ENCODE measurements around the gene TMCC1. TPM values are rescaled to one million over a fixed set of nuclear protein-coding genes. Genes with fewer than 3 reads are reported as not detected.
"Not testable (repeated sequence)": the region's sequence is repeated elsewhere in the genome, so short reads cannot be mapped to it uniquely, and the experiment has no call there.

TMCC1 gene
- total and polyA plus RNA-seq, 2 donors (not counting 3 experiments of a cell fraction or from before 2014, with no cell fraction given), result 17.4 to 38.4 TPM

GRCh38 chr3:129834580-129834979, 58.9 kb downstream of the TMCC1 start:
- TF ChIP-seq FOS (IDR thresholded peaks at IDR 0.05; ENCODE audit: borderline replicate concordance, insufficient read depth, low read length), result no peak
- TF ChIP-seq, protein P1, sequence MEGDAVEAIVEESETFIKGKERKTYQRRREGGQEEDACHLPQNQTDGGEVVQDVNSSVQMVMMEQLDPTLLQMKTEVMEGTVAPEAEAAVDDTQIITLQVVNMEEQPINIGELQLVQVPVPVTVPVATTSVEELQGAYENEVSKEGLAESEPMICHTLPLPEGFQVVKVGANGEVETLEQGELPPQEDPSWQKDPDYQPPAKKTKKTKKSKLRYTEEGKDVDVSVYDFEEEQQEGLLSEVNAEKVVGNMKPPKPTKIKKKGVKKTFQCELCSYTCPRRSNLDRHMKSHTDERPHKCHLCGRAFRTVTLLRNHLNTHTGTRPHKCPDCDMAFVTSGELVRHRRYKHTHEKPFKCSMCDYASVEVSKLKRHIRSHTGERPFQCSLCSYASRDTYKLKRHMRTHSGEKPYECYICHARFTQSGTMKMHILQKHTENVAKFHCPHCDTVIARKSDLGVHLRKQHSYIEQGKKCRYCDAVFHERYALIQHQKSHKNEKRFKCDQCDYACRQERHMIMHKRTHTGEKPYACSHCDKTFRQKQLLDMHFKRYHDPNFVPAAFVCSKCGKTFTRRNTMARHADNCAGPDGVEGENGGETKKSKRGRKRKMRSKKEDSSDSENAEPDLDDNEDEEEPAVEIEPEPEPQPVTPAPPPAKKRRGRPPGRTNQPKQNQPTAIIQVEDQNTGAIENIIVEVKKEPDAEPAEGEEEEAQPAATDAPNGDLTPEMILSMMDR (IDR thresholded peaks at IDR 0.05; ENCODE audit: extremely low read depth in 1 of 2, insufficient read depth in 1 of 2, low read depth in 1 of 2, low read length in 2 of 2), result no peak
- TF ChIP-seq, protein P2, sequence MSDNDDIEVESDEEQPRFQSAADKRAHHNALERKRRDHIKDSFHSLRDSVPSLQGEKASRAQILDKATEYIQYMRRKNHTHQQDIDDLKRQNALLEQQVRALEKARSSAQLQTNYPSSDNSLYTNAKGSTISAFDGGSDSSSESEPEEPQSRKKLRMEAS (IDR thresholded peaks at IDR 0.05; ENCODE audit: insufficient read depth, insufficient read length), result no peak
- TF ChIP-seq JUN (IDR thresholded peaks at IDR 0.05; ENCODE audit: borderline replicate concordance, insufficient read depth, insufficient read length, low read depth), result no peak
- no peak for TF ChIP-seq MYC (IDR thresholded peaks at IDR 0.05; ENCODE audit: low read depth, low read length)
- TF ChIP-seq GATA2 (IDR thresholded peaks at IDR 0.05; ENCODE audit: insufficient read depth, insufficient read length, low read depth, low read length), result no peak
- TF ChIP-seq POLR2A (IDR thresholded peaks at IDR 0.05; ENCODE audit: low read depth, low read length), result no peak
- H3K4me1 ChIP-seq (ENCODE audit: control insufficient read depth, extremely low read depth, insufficient read depth, low read length), result no peaks in the 10 kb centered on the region
- no peak overlapping the region for H2AFZ ChIP-seq (ENCODE audit: low read depth, low read length)
- intact Hi-C loops (cut with micrococcal nuclease) (no loop called here), dilution Hi-C loops (cut with MboI; ENCODE audit: extremely low pct_ligation_motif_present, low sequenced_read_pairs) (loop anchor here (25.0 kb wide), 1 partner anchor 172 kb away; no protein-coding TSS in a partner anchor)
- H3K79me2 ChIP-seq (ENCODE audit: control insufficient read depth, insufficient read depth, low read length), result peaks cover 2% of the 10 kb centered on the region
- POLR2A ChIA-PET, result no interaction called here
- H3K9me1 ChIP-seq (replicated peaks; ENCODE audit: control insufficient read depth, extremely low read depth, insufficient read depth, low read length), result no peaks in the 10 kb centered on the region
- CTCF ChIA-PET, result interaction anchor here (0.6 to 1.2 kb wide), 3 partner anchors 9 to 207 kb away, joined by 3 read pairs; no protein-coding TSS in a partner anchor
- H3K4me2 ChIP-seq (ENCODE audit: insufficient read depth, low read length), result no peak overlapping the region
- H3K9me3 ChIP-seq (replicated peaks; ENCODE audit: control insufficient read depth, insufficient read depth, low read length), result no peaks in the 10 kb centered on the region
- H3K36me3 ChIP-seq (ENCODE audit: control insufficient read depth in 2 of 2, extremely low read depth in 1 of 2, insufficient read depth in 2 of 2, low read length in 2 of 2), result peaks cover 0 to 3% of the 10 kb centered on the region in 2 experiments
- H3K4me3 ChIP-seq (replicated peaks in 1 of 3; ENCODE audit: insufficient read depth in 1 of 3, low read depth in 1 of 3, low read length in 3 of 3), result no peak overlapping the region
- H3K27ac ChIP-seq (ENCODE audit: insufficient read depth, low read depth, low read length), result no peak overlapping the region
- BruUV-seq (replicated peaks), result no TSS peak
- DNase-seq (ENCODE audit: low read depth, low spot score), result no peak
- no peaks in the 10 kb centered on the region for H3K27me3 ChIP-seq (ENCODE audit: control insufficient read depth in 2 of 2, insufficient read depth in 2 of 2, low read length in 2 of 2)
- no peaks in the 10 kb centered on the region for H4K20me1 ChIP-seq (replicated peaks; ENCODE audit: control insufficient read depth, extremely low read depth, insufficient read depth, low read length)
- H3K9ac ChIP-seq (replicated peaks; ENCODE audit: extremely low read depth, insufficient read depth, low read length), result no peak overlapping the region
- no peak for FAIRE-seq

DNA sequence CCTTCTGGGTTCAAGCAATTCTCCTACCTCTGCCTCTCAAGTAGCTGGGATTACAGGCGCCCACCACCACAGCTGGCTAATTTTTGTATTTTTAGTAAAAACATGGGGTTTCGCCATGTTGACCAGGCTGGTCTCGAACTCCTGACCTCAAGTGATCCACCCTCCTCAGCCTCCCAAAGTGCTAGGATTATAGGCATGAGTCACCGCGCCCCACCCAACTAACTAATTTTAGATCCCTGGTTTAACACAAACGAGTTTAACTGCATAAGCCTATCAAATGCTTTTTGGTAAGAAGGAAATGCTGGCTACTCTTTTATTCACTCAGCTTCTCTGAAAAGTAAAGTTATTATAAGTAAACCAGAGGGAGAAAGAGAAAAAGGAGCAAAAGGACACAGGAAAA, 61.6 kb downstream of the TMCC1 start:
- H3K4me2 ChIP-seq (ENCODE audit: insufficient read depth, low read length); H3K36me3 ChIP-seq (ENCODE audit: control insufficient read depth in 2 of 2, extremely low read depth in 1 of 2, insufficient read depth in 2 of 2, low read length in 2 of 2); DNase-seq (ENCODE audit: low read depth, low spot score); H2AFZ ChIP-seq (ENCODE audit: low read depth, low read length); H3K4me1 ChIP-seq (ENCODE audit: control insufficient read depth, extremely low read depth, insufficient read depth, low read length); intact Hi-C loops (cut with micrococcal nuclease); H3K9ac ChIP-seq (replicated peaks; ENCODE audit: extremely low read depth, insufficient read depth, low read length); FAIRE-seq; H3K9me1 ChIP-seq (replicated peaks; ENCODE audit: control insufficient read depth, extremely low read depth, insufficient read depth, low read length); H3K79me2 ChIP-seq (ENCODE audit: control insufficient read depth, insufficient read depth, low read length); H3K27me3 ChIP-seq (ENCODE audit: control insufficient read depth in 2 of 2, insufficient read depth in 2 of 2, low read length in 2 of 2); POLR2A ChIA-PET; H4K20me1 ChIP-seq (replicated peaks; ENCODE audit: control insufficient read depth, extremely low read depth, insufficient read depth, low read length); BruUV-seq (replicated peaks); H3K27ac ChIP-seq (ENCODE audit: insufficient read depth, low read depth, low read length); H3K4me3 ChIP-seq (replicated peaks in 1 of 3; ENCODE audit: insufficient read depth in 1 of 3, low read depth in 1 of 3, low read length in 3 of 3); H3K9me3 ChIP-seq (replicated peaks; ENCODE audit: control insufficient read depth, insufficient read depth, low read length): not testable (repeated sequence)
- dilution Hi-C loops (cut with MboI; ENCODE audit: extremely low pct_ligation_motif_present, low sequenced_read_pairs), result loop anchor here (25.0 kb wide), 1 partner anchor 170 kb away; no protein-coding TSS in a partner anchor
- CTCF ChIA-PET, result interaction anchor here (0.9 to 4.9 kb wide), 7 partner anchors 9 to 449 kb away, joined by 3 to 43 read pairs (median 3); no protein-coding TSS in a partner anchor
